GM18505 (cell line): ENCODE data around the gene SPTBN1.
"Not testable (repeated sequence)": the region's sequence is repeated elsewhere in the genome, so short reads cannot be mapped to it uniquely, and the experiment has no call there.

Experiments
- ATAC-seq: cut with Tn5 transposase; IDR thresholded peaks from one replicate; pipeline ENCODE4 v1.9.1; 2021; ENCODE audit not compliant: unreplicated experiment
- POLR2A ChIP-seq: IDR thresholded peaks from 4 replicates; pipeline ENCODE4 v1.6.1; 2011; ENCODE audit warnings: borderline replicate concordance; ENCODE audit not compliant: insufficient read depth, insufficient read length; ENCODE audit errors: extremely low read depth

Gene SPTBN1

GRCh38 chr2:54508541-54508940 is 52.4 kb downstream of the SPTBN1 start:
- TF ChIP-seq POLR2A = no peak
- ATAC-seq = no peak

- not testable (repeated sequence) for ATAC-seq
Measured at GRCh38 chr2:54509043-54509442, 52.9 kb downstream of the SPTBN1 start.

- no peak for ATAC-seq
- TF ChIP-seq POLR2A = no peak
Measured at GRCh38 chr2:54510916-54511315, 54.8 kb downstream of the SPTBN1 start.

- ATAC-seq = no peak
- TF ChIP-seq POLR2A = no peak
Measured at GRCh38 chr2:54512183-54512582, 56.1 kb downstream of the SPTBN1 start.

- ATAC-seq = no peak
- TF ChIP-seq POLR2A = no peak
Measured at GRCh38 chr2:54512663-54513362, 56.7 kb downstream of the SPTBN1 start.

- no peak for ATAC-seq
- TF ChIP-seq POLR2A = no peak
Measured at GRCh38 chr2:54513363-54513715, 57.2 kb downstream of the SPTBN1 start.

GRCh38 chr2:54514822-54515569 is 58.9 kb downstream of the SPTBN1 start:
- no peak for TF ChIP-seq POLR2A
- ATAC-seq = no peak

- ATAC-seq = no peak
- TF ChIP-seq POLR2A = no peak
Measured at GRCh38 chr2:54516842-54517241, 60.7 kb downstream of the SPTBN1 start.

- ATAC-seq = not testable (repeated sequence)
Measured at GRCh38 chr2:54518016-54518415, 61.9 kb downstream of the SPTBN1 start.

GRCh38 chr2:54518430-54518829 is 62.3 kb downstream of the SPTBN1 start:
- ATAC-seq = no peak

GRCh38 chr2:54519841-54520459 is 63.8 kb downstream of the SPTBN1 start:
- no peak for ATAC-seq
- no peak for TF ChIP-seq POLR2A

More at GRCh38 chr2:54518430-54518829, 62.3 kb downstream of the SPTBN1 start:
- no peak for TF ChIP-seq POLR2A

- no peak for ATAC-seq
- TF ChIP-seq POLR2A = no peak
Measured at GRCh38 chr2:54520687-54521086, 64.6 kb downstream of the SPTBN1 start.

- ATAC-seq = peak; percentile 80
- TF ChIP-seq POLR2A = no peak
Measured at GRCh38 chr2:54522624-54523281, 66.6 kb downstream of the SPTBN1 start.
